Upper lobe of left lung (tissue), 6 donors: ENCODE data around the gene SLC25A1. TPM values are rescaled to one million over a fixed set of nuclear protein-coding genes. Genes with fewer than 3 reads are reported as not detected.

ENCODE experiments used
- ATAC-seq, 2 donors: fragments of 200-7000 bp; cut with Tn5 transposase; one replicate each; pipeline ENCODE4 v1.9.1; 2022; ENCODE audit warnings: mild to moderate bottlenecking in 2 of 2, moderate library complexity in 2 of 2; ENCODE audit not compliant: low FRiP score in 2 of 2
- DNase-seq, 2 donors: peaks; one replicate each; pipeline ENCODE4 v3.0.0-alpha.2; 2019 to 2020
- H3K27ac ChIP-seq, 4 donors: fragments of 200-600 bp; sonication (generic); one replicate each; pipeline ENCODE4 v1.5.1; 2016 to 2019
- H3K27me3 ChIP-seq, 4 donors: fragments of 200-600 bp; sonication (generic); one replicate each; pipeline ENCODE4 v1.5.1; 2017 to 2019
- H3K36me3 ChIP-seq, 4 donors: fragments of 200-600 bp; sonication (generic); one replicate each; pipeline ENCODE4 v1.5.1; 2016 to 2019
- H3K4me1 ChIP-seq, 4 donors: fragments of 200-600 bp; sonication (generic); one replicate each; pipeline ENCODE4 v1.5.1; 2018 to 2019
- H3K4me3 ChIP-seq, 4 donors: fragments of 200-600 bp; sonication (generic); one replicate each; pipeline ENCODE4 v1.5.1; 2017 to 2019; ENCODE audit warnings: mild to moderate bottlenecking in 2 of 4, moderate library complexity in 1 of 4
- H3K9me3 ChIP-seq, 4 donors: fragments of 200-600 bp; sonication (generic); one replicate each; pipeline ENCODE4 v1.5.1; 2018 to 2019
- EP300 ChIP-seq, 4 donors: sonication (generic); formaldehyde crosslinking; IDR thresholded peaks; one replicate each; pipeline ENCODE4 v1.5.1; 2017; ENCODE audit warnings: antibody characterized with exemption in 4 of 4, control low read depth in 2 of 4
- POLR2A ChIP-seq, 4 donors: fragments of 450-650 bp; IDR thresholded peaks; one replicate each; pipeline ENCODE4 v1.5.1; 2016 to 2017; ENCODE audit warnings: antibody characterized with exemption in 4 of 4, mild to moderate bottlenecking in 2 of 4
- POLR2AphosphoS5 ChIP-seq, 2 donors: sonication (generic); formaldehyde crosslinking; IDR thresholded peaks; one replicate each; pipeline ENCODE4 v1.5.1; 2017; ENCODE audit warnings: antibody characterized with exemption in 2 of 2
- WGBS, 2 donors: methylation state at CpG; one replicate each; pipeline ENCODE4 v1.1.5; 2017 to 2018; 5-methylcytosine and 5-hydroxymethylcytosine counted together
- total RNA-seq, 6 donors: library from RNA; depleted of rRNA in 4 of 6; stranded (reverse); fragments of >200 nt in 4 of 6; gene quantifications; one replicate each; pipeline versions ENCODE4 v1.1.0 to v1.2.1, GENCODE V29; 2016 to 2021
- TF ChIP-seq, protein P1 (sequence below), 6 experiments: fragments of 450-650 bp in 4 of 6; fragments of 200-600 bp in 2 of 6; sonication (generic) in 2 of 6; IDR thresholded peaks; one replicate each; pipeline ENCODE4 v1.5.1; 2016 to 2019; ENCODE audit warnings: antibody characterized with exemption in 6 of 6
- donor health status: DM: no; HTN: no; CAD: no; lungs with moderate emphysema.
- donor health status: DM: no; HTN: yes; CAD: no; lungs with severe emphysema.

Gene SLC25A1
- total RNA-seq, 6 donors from 2014 or later = 26.2 to 82.1 (median 71.5) TPM

DNA sequence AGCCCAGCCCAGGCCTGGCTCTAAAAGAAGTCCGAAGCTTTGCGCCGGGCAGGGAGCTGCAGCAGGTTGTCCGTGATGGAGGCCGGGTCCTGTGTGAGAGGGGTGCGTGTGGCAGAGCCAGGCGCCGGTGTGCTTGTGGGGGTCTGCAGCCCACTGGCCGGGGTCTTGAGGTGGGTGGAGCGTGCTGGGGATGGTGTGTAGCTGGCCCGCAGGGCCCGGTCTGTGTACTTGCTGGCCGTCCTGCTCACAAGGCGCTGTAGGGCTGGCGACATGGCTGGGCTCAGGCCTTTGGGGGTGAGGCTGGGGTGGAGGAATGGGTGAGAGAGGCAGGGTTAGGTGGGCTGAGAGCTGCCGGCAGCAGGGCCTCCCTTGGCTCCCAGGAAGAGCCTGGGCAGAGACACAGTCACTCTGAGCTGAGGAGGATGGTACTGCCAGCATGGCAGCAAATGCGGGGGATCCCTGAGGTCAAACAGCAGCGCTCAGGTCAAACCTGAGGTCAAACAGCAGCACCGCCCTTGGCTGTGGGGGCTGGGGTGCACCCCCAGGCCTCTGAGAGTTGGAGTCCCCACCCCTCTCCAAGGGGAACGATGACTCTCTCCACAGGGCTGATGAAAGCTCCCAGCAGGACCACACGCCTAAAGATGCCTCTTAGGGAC, 44.2 kb downstream of the SLC25A1 start:
- no peaks in the 10 kb centered on the region for H3K27me3 ChIP-seq
- DNase-seq (peak in 1 of 2 donors; percentile 73), ATAC-seq (no peak)
- H3K27ac ChIP-seq = no peak overlapping the region
- H3K36me3 ChIP-seq = peaks cover 23 to 84% (median 64%) of the 10 kb centered on the region in 4 donors
- no peak overlapping the region for H3K4me3 ChIP-seq
- no peaks in the 10 kb centered on the region for H3K9me3 ChIP-seq
- 95% methylated on average over 13 to 21 of the region's 21 CpGs for WGBS, 2 donors
- no peaks in the 10 kb centered on the region for H3K4me1 ChIP-seq
- TF ChIP-seq POLR2A (IDR thresholded peaks at IDR 0.05) = no peak
- TF ChIP-seq, protein P1, sequence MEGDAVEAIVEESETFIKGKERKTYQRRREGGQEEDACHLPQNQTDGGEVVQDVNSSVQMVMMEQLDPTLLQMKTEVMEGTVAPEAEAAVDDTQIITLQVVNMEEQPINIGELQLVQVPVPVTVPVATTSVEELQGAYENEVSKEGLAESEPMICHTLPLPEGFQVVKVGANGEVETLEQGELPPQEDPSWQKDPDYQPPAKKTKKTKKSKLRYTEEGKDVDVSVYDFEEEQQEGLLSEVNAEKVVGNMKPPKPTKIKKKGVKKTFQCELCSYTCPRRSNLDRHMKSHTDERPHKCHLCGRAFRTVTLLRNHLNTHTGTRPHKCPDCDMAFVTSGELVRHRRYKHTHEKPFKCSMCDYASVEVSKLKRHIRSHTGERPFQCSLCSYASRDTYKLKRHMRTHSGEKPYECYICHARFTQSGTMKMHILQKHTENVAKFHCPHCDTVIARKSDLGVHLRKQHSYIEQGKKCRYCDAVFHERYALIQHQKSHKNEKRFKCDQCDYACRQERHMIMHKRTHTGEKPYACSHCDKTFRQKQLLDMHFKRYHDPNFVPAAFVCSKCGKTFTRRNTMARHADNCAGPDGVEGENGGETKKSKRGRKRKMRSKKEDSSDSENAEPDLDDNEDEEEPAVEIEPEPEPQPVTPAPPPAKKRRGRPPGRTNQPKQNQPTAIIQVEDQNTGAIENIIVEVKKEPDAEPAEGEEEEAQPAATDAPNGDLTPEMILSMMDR (IDR thresholded peaks at IDR 0.05) = no peak

DNA sequence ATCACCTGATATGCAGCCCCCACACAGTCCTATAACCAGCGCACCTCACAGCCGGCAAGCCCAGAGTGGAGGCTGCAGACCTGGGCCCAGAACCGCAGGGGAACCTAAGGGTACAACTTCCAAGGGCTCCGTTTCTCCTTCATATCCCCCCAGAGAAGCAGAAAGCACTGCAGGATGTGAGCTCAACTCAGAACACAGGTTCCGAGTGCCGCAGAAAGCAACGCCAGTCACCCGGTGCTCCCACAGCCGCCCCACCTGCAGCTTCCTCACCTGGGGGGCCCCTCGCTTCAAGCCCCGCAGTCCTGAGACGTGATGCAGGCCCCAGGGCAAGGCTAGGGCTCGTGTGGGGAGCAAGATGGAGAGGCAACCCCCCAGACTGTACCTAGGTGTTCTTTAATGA, 45.0 kb downstream of the SLC25A1 start:
- no peak overlapping the region for H3K4me3 ChIP-seq

DNA sequence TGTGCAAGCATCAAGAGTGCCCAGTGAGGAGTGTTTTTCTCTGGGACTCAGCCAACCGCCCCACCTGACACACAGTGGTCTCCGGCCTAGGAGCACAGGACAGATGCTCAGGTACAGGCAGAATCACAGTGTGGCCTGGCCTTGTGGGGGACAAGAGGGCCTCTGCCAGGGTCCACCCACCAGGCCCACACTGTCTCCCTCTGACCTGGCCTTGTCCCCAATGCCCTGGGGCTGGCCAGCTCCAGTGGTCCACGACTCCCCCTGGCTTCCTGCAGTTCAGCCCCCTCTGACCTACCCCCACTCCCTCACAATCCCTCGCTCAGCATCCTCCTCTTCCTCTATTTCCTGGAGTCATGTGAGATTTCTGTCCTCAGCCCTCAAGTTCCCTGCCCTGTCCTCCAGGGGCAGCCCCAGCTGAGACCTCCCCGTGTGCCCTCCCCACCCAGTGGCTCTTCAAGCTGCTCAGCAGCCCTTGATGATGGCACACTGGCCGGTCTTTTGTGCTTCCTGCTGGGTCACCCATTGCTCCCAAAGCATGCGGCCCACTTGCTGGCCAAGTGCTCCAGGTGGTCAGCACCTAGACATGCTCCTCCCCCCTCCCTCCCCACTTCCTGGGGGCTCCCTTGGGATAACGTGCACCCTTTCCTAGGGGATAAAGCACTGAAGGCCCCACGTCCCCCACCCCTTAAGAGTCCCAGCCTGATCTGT, 45.7 kb downstream of the SLC25A1 start:
- peaks cover 11 to 69% (median 50%) of the 10 kb centered on the region in 4 donors for H3K36me3 ChIP-seq
- no peak for DNase-seq
- no peak for ATAC-seq
- H3K4me3 ChIP-seq = no peak overlapping the region
- no peaks in the 10 kb centered on the region for H3K9me3 ChIP-seq
- no peak for TF ChIP-seq POLR2AphosphoS5 (IDR thresholded peaks at IDR 0.05)
- TF ChIP-seq, protein P1 (IDR thresholded peaks at IDR 0.05) = no peak
- no peak for TF ChIP-seq POLR2A (IDR thresholded peaks at IDR 0.05)
- TF ChIP-seq EP300 (IDR thresholded peaks at IDR 0.05) = no peak
- no peaks in the 10 kb centered on the region for H3K4me1 ChIP-seq
- 88 to 90% methylated on average over 5 to 9 of the region's 9 CpGs for WGBS, 2 donors
- H3K27ac ChIP-seq = no peak overlapping the region
- H3K27me3 ChIP-seq = no peaks in the 10 kb centered on the region

More for the DNA sequence above, 45.0 kb downstream of the SLC25A1 start:
- Histone ChIP-seq H3K9me3 (no peaks in the 10 kb centered on the region), H3K27ac (no peak overlapping the region), H3K4me1 (no peaks in the 10 kb centered on the region), H3K36me3 (peaks cover 18 to 76% (median 57%) of the 10 kb centered on the region in 4 donors), H3K27me3 (no peaks in the 10 kb centered on the region)
- TF ChIP-seq EP300 (IDR thresholded peaks at IDR 0.05) = no peak
- no peak for TF ChIP-seq POLR2AphosphoS5 (IDR thresholded peaks at IDR 0.05)
- TF ChIP-seq, protein P1 (IDR thresholded peaks at IDR 0.05) = no peak
- TF ChIP-seq POLR2A (IDR thresholded peaks at IDR 0.05) = no peak
- 96 to 98% methylated on average over 9 to 12 of the region's 13 CpGs for WGBS, 2 donors
- ATAC-seq (no peak), DNase-seq (peak in 1 of 2 donors; percentile 60)

DNA sequence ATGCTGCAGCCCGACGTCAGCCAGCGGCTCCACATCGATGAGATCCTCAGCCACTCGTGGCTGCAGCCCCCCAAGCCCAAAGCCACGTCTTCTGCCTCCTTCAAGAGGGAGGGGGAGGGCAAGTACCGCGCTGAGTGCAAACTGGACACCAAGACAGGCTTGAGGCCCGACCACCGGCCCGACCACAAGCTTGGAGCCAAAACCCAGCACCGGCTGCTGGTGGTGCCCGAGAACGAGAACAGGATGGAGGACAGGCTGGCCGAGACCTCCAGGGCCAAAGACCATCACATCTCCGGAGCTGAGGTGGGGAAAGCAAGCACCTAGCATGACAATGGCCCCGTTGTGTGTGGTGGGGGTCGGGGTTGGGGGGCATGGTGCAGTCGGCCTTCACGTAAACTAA, 46.4 kb downstream of the SLC25A1 start:
- Histone ChIP-seq H3K27me3 (no peaks in the 10 kb centered on the region), H3K36me3 (peaks cover 7 to 62% (median 43%) of the 10 kb centered on the region in 4 donors), H3K4me1 (no peaks in the 10 kb centered on the region), H3K27ac (no peak overlapping the region), H3K4me3 (no peak overlapping the region), H3K9me3 (no peaks in the 10 kb centered on the region)
- 93 to 97% methylated on average over 16 to 20 of the region's 20 CpGs for WGBS, 2 donors
- TF ChIP-seq POLR2A (IDR thresholded peaks at IDR 0.05) (no peak), EP300 (IDR thresholded peaks at IDR 0.05) (no peak)
- ATAC-seq = no peak
- DNase-seq = peak in 1 of 2 donors; percentile 58

DNA sequence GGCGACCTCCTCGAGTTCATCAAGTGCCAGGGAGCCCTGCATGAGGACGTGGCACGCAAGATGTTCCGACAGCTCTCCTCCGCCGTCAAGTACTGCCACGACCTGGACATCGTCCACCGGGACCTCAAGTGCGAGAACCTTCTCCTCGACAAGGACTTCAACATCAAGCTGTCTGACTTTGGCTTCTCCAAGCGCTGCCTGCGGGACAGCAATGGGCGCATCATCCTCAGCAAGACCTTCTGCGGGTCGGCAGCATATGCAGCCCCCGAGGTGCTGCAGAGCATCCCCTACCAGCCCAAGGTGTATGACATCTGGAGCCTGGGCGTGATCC, 46.9 kb downstream of the SLC25A1 start:
- H3K27ac ChIP-seq = no peak overlapping the region
- WGBS, 2 donors = 95 to 99% methylated on average over 16 to 19 of the region's 19 CpGs
- ATAC-seq (no peak), DNase-seq (peak in 1 of 2 donors; percentile 41)
- H3K4me1 ChIP-seq = no peaks in the 10 kb centered on the region
- TF ChIP-seq POLR2AphosphoS5 (IDR thresholded peaks at IDR 0.05) (no peak), POLR2A (IDR thresholded peaks at IDR 0.05) (no peak)
- no peaks in the 10 kb centered on the region for H3K27me3 ChIP-seq
- peaks cover 7 to 57% (median 38%) of the 10 kb centered on the region in 4 donors for H3K36me3 ChIP-seq
- H3K4me3 ChIP-seq = no peak overlapping the region
- H3K9me3 ChIP-seq = no peaks in the 10 kb centered on the region
